HEK293 (cell line): Measurements from ENCODE around the gene SMOC1.

ENCODE experiments used
- CTCF ChIA-PET: fragments of 350-600 bp; formaldehyde crosslinking; extraction: SDS; loops from one replicate; lab custom pipeline; 2021; ENCODE audit warnings: antibody characterized with exemption; lab: Yijun Ruan, JAX
- POLR2A ChIA-PET: fragments of 300-600 bp; formaldehyde crosslinking; extraction: SDS; loops from one replicate; lab custom pipeline; 2020; ENCODE audit warnings: antibody characterized with exemption, inconsistent platforms; lab: Yijun Ruan, JAX
- H3K27ac ChIP-seq: fragments of 200-500 bp; sonication (Bioruptor generic); 2 replicates; pipeline ENCODE4 v1.5.1; 2014; ENCODE audit warnings: low read depth, low read length, control low read depth, inconsistent platforms; ENCODE audit errors: extremely low read depth
- H3K36me3 ChIP-seq, 2 experiments: fragments of 200-500 bp in 1 of 2; sonication (Bioruptor generic) in 1 of 2; 1 replicate in 1 of 2; 2 replicates in 1 of 2; pipeline ENCODE4 v1.5.1; 2014 to 2017; ENCODE audit warnings: inconsistent platforms in 2 of 2, low read length in 2 of 2; ENCODE audit not compliant: control insufficient read depth in 2 of 2, insufficient read depth in 1 of 2
- H3K4me1 ChIP-seq: fragments of 200-500 bp; sonication (Bioruptor generic); 2 replicates; pipeline ENCODE4 v1.5.1; 2014; ENCODE audit warnings: mild to moderate bottlenecking, low read length, inconsistent platforms; ENCODE audit not compliant: control insufficient read depth, insufficient read depth
- H3K4me3 ChIP-seq: 2 replicates; pipeline ENCODE4 v1.5.1; 2011; ENCODE audit warnings: low read depth, mild to moderate bottlenecking, control low read depth, low read length, moderate library complexity
- H3K9me3 ChIP-seq: fragments of 200-500 bp; sonication (Bioruptor generic); 2 replicates; pipeline ENCODE4 v1.5.1; 2014; ENCODE audit warnings: low read depth, low read length, inconsistent platforms; ENCODE audit not compliant: control insufficient read depth, insufficient read depth
- BCL11B ChIP-seq: fragments of 450-650 bp; formaldehyde crosslinking; IDR thresholded peaks from 2 replicates; pipeline ENCODE4 v1.5.1; 2016; ENCODE audit warnings: low read depth, missing biosample characterization, missing genetic modification characterization
- GLIS1 ChIP-seq: fragments of 450-650 bp; formaldehyde crosslinking; IDR thresholded peaks from 2 replicates; pipeline ENCODE4 v1.5.1; 2016; ENCODE audit warnings: missing biosample characterization, missing genetic modification characterization
- HIC1 ChIP-seq: fragments of 450-650 bp; formaldehyde crosslinking; IDR thresholded peaks from 2 replicates; pipeline ENCODE4 v1.5.1; 2016; ENCODE audit warnings: missing biosample characterization, missing genetic modification characterization
- OVOL3 ChIP-seq: fragments of 450-650 bp; formaldehyde crosslinking; IDR thresholded peaks from 2 replicates; pipeline ENCODE4 v1.5.1; 2016; ENCODE audit warnings: missing biosample characterization, missing genetic modification characterization
- ZNF214 ChIP-seq: fragments of 450-650 bp; formaldehyde crosslinking; IDR thresholded peaks from 2 replicates; pipeline ENCODE4 v1.5.1; 2017; ENCODE audit warnings: missing biosample characterization, mild to moderate bottlenecking, missing genetic modification characterization, borderline replicate concordance
- ZNF221 ChIP-seq: fragments of 450-650 bp; formaldehyde crosslinking; IDR thresholded peaks from 2 replicates; pipeline ENCODE4 v1.5.1; 2017; ENCODE audit warnings: missing biosample characterization, missing genetic modification characterization, borderline replicate concordance
- ZNF354C ChIP-seq: fragments of 450-650 bp; formaldehyde crosslinking; IDR thresholded peaks from 2 replicates; pipeline ENCODE4 v1.5.1; 2016; ENCODE audit warnings: missing biosample characterization, missing genetic modification characterization, low read depth, borderline replicate concordance
- ZNF362 ChIP-seq: fragments of 450-650 bp; formaldehyde crosslinking; IDR thresholded peaks from 2 replicates; pipeline ENCODE4 v1.5.1; 2016; ENCODE audit warnings: missing biosample characterization, missing genetic modification characterization
- ZNF37A ChIP-seq: fragments of 450-650 bp; IDR thresholded peaks from 2 replicates; pipeline ENCODE4 v1.5.1; 2018; ENCODE audit warnings: missing biosample characterization, missing genetic modification characterization
- ZNF391 ChIP-seq: fragments of 450-650 bp; formaldehyde crosslinking; IDR thresholded peaks from 2 replicates; pipeline ENCODE4 v1.5.1; 2016; ENCODE audit warnings: low read depth, missing biosample characterization, missing genetic modification characterization, borderline replicate concordance
- ZNF529 ChIP-seq: fragments of 450-650 bp; formaldehyde crosslinking; IDR thresholded peaks from 2 replicates; pipeline ENCODE4 v1.5.1; 2017; ENCODE audit warnings: missing genetic modification characterization, missing biosample characterization; ENCODE audit not compliant: insufficient replicate concordance
- ZNF645 ChIP-seq: fragments of 450-650 bp; formaldehyde crosslinking; IDR thresholded peaks from 2 replicates; pipeline ENCODE4; 2016; ENCODE audit warnings: missing biosample characterization, missing genetic modification characterization
- ZNF777 ChIP-seq: fragments of 450-650 bp; formaldehyde crosslinking; IDR thresholded peaks from 2 replicates; pipeline ENCODE4 v1.5.1; 2017; ENCODE audit warnings: missing biosample characterization, missing genetic modification characterization, borderline replicate concordance
- ZNF830 ChIP-seq: fragments of 450-650 bp; IDR thresholded peaks from 2 replicates; pipeline ENCODE4 v1.5.0; 2018; ENCODE audit warnings: missing biosample characterization, missing genetic modification characterization, low read depth, mild to moderate bottlenecking, moderate library complexity
- ZNF843 ChIP-seq: fragments of 450-650 bp; formaldehyde crosslinking; IDR thresholded peaks from 2 replicates; pipeline ENCODE4 v1.5.1; 2016; ENCODE audit warnings: missing biosample characterization, missing genetic modification characterization
- TF ChIP-seq, protein P1 (sequence below): fragments of 450-650 bp; formaldehyde crosslinking; IDR thresholded peaks from 2 replicates; pipeline ENCODE4 v1.5.1; 2017; ENCODE audit warnings: missing biosample characterization, missing genetic modification characterization
- TF ChIP-seq, protein P2 (sequence below): fragments of 450-650 bp; formaldehyde crosslinking; IDR thresholded peaks from 2 replicates; pipeline ENCODE4 v1.5.1; 2016; ENCODE audit warnings: missing biosample characterization, missing genetic modification characterization, borderline replicate concordance
- TF ChIP-seq, protein P3 (sequence below): fragments of 450-650 bp; formaldehyde crosslinking; IDR thresholded peaks from 2 replicates; pipeline ENCODE4 v1.5.1; 2016; ENCODE audit warnings: missing biosample characterization, missing genetic modification characterization

The SMOC1 gene

GRCh38 chr14:69906201-69906600 lies 27.0 kb downstream of the SMOC1 start:
- TF ChIP-seq ZNF221 (tag by site-specific recombination) = no peak
- no peak for TF ChIP-seq ZNF830 (tag by site-specific recombination)
- no peak for TF ChIP-seq HIC1 (tag by site-specific recombination)
- TF ChIP-seq ZNF37A = no peak
- TF ChIP-seq, protein P1, sequence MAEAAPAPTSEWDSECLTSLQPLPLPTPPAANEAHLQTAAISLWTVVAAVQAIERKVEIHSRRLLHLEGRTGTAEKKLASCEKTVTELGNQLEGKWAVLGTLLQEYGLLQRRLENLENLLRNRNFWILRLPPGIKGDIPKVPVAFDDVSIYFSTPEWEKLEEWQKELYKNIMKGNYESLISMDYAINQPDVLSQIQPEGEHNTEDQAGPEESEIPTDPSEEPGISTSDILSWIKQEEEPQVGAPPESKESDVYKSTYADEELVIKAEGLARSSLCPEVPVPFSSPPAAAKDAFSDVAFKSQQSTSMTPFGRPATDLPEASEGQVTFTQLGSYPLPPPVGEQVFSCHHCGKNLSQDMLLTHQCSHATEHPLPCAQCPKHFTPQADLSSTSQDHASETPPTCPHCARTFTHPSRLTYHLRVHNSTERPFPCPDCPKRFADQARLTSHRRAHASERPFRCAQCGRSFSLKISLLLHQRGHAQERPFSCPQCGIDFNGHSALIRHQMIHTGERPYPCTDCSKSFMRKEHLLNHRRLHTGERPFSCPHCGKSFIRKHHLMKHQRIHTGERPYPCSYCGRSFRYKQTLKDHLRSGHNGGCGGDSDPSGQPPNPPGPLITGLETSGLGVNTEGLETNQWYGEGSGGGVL (tag by site-specific recombination) = no peak
- no peak for TF ChIP-seq ZNF354C (tag by site-specific recombination)
- no peak for TF ChIP-seq ZNF843 (tag by site-specific recombination)
- no peaks in the 10 kb centered on the region for H3K4me1 ChIP-seq
- no peak overlapping the region for H3K4me3 ChIP-seq
- no peak overlapping the region for H3K27ac ChIP-seq
- ChIA-PET POLR2A (no interaction called here), CTCF (no interaction called here)
- H3K9me3 ChIP-seq = no peaks in the 10 kb centered on the region
- H3K36me3 ChIP-seq = no peaks in the 10 kb centered on the region

GRCh38 chr14:69909826-69910550 lies 30.8 kb downstream of the SMOC1 start:
- CTCF ChIA-PET = interaction anchor here (0.9 to 1.3 kb wide), 3 partner anchors 32 to 106 kb away, joined by 3 to 7 read pairs (median 3); no protein-coding TSS in a partner anchor
- Histone ChIP-seq H3K27ac (no peak overlapping the region), H3K4me1 (peaks cover 3% of the 10 kb centered on the region; the same call in 1 of the 2 replicates), H3K9me3 (no peaks in the 10 kb centered on the region), H3K36me3 (no peaks in the 10 kb centered on the region), H3K4me3 (no peak overlapping the region)
- TF ChIP-seq BCL11B (tag by site-specific recombination) (no peak), ZNF362 (no peak)
- TF ChIP-seq, protein P2, sequence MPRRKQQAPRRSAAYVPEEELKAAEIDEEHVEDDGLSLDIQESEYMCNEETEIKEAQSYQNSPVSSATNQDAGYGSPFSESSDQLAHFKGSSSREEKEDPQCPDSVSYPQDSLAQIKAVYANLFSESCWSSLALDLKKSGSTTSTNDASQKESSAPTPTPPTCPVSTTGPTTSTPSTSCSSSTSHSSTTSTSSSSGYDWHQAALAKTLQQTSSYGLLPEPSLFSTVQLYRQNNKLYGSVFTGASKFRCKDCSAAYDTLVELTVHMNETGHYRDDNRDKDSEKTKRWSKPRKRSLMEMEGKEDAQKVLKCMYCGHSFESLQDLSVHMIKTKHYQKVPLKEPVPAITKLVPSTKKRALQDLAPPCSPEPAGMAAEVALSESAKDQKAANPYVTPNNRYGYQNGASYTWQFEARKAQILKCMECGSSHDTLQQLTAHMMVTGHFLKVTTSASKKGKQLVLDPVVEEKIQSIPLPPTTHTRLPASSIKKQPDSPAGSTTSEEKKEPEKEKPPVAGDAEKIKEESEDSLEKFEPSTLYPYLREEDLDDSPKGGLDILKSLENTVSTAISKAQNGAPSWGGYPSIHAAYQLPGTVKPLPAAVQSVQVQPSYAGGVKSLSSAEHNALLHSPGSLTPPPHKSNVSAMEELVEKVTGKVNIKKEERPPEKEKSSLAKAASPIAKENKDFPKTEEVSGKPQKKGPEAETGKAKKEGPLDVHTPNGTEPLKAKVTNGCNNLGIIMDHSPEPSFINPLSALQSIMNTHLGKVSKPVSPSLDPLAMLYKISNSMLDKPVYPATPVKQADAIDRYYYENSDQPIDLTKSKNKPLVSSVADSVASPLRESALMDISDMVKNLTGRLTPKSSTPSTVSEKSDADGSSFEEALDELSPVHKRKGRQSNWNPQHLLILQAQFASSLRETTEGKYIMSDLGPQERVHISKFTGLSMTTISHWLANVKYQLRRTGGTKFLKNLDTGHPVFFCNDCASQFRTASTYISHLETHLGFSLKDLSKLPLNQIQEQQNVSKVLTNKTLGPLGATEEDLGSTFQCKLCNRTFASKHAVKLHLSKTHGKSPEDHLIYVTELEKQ = no peak
- POLR2A ChIA-PET = interaction anchor here (0.7 kb wide), 1 partner anchor 18 kb away, joined by 3 read pairs; no protein-coding TSS in a partner anchor

GRCh38 chr14:69910871-69911270 lies 31.7 kb downstream of the SMOC1 start:
- Histone ChIP-seq H3K36me3 (no peaks in the 10 kb centered on the region), H3K9me3 (no peaks in the 10 kb centered on the region), H3K4me3 (no peak overlapping the region), H3K4me1 (peaks cover 3% of the 10 kb centered on the region; the same call in 1 of the 2 replicates), H3K27ac (no peak overlapping the region)
- ChIA-PET CTCF (interaction anchor here (0.9 kb wide), 1 partner anchor 105 kb away, joined by 3 read pairs; no protein-coding TSS in a partner anchor), POLR2A (no interaction called here)
- TF ChIP-seq ZNF645 (tag by site-specific recombination) (no peak), GLIS1 (tag by site-specific recombination) (no peak), ZNF777 (tag by site-specific recombination) (no peak), ZNF214 (tag by site-specific recombination) (no peak), OVOL3 (tag by site-specific recombination) (no peak), ZNF529 (tag by site-specific recombination) (no peak), ZNF391 (tag by site-specific recombination) (no peak)
- TF ChIP-seq, protein P3, sequence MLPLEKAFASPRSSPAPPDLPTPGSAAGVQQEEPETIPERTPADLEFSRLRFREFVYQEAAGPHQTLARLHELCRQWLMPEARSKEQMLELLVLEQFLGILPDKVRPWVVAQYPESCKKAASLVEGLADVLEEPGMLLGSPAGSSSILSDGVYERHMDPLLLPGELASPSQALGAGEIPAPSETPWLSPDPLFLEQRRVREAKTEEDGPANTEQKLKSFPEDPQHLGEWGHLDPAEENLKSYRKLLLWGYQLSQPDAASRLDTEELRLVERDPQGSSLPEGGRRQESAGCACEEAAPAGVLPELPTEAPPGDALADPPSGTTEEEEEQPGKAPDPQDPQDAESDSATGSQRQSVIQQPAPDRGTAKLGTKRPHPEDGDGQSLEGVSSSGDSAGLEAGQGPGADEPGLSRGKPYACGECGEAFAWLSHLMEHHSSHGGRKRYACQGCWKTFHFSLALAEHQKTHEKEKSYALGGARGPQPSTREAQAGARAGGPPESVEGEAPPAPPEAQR (tag by site-specific recombination) = no peak
